GM18520 (cell line): ENCODE measurements around the gene NHS.
"Not testable (repeated sequence)": the region's sequence is repeated elsewhere in the genome, so short reads cannot be mapped to it uniquely, and the experiment has no call there.

Experiments used
- ATAC-seq: cut with Tn5 transposase; IDR thresholded peaks from one replicate; pipeline ENCODE4 v1.9.1; 2021; ENCODE audit not compliant: unreplicated experiment

Gene NHS

DNA sequence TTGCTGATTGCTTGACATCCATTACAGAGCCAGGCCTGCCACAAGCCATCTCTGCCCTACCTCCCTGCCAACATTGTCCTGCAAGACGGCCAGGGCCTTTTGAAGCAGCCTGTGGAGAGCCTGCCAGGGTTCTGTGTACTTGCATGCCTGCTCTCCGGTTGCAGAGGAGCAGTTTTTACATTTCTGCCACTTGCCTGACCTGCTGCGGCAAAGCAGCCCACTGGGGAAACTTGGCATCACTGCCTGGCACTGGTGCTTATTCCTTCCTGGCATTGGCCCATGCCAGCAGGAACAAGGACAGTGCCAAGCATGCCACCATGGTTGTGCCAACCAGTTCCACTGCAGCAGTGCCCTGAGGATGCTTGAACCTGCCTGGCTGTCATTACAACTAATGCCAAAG is 167.1 kb downstream of the NHS start:
- no peak for ATAC-seq

GRCh38 chrX:17544821-17545220 is 169.8 kb downstream of the NHS start:
- no peak for ATAC-seq

DNA sequence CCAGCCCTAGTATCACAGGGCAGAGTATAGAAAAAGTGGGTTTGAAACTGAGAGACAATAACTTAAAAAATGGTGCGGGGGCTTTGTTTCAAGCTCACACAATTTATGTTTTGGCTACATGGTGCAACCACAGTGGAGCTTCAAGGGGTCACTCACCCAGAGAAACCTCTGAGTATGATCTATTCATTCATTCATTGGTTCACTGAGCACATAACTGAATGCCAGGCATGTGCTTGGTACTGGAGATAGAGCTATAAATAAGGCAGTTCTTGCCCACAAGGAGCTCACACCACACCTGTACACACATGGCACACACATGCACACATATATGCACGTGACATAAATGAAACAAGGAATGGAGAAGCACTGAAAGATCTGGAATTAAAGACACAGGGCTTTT is 171.4 kb downstream of the NHS start:
- ATAC-seq: no peak

GRCh38 chrX:17547658-17548057 is 172.7 kb downstream of the NHS start:
- peak; percentile 82 for ATAC-seq

GRCh38 chrX:17549107-17549651 is 174.2 kb downstream of the NHS start:
- no peak for ATAC-seq

- ATAC-seq: no peak
Measured at GRCh38 chrX:17550011-17550410, 175.0 kb downstream of the NHS start.

GRCh38 chrX:17552044-17552650 is 177.1 kb downstream of the NHS start:
- no peak for ATAC-seq

DNA sequence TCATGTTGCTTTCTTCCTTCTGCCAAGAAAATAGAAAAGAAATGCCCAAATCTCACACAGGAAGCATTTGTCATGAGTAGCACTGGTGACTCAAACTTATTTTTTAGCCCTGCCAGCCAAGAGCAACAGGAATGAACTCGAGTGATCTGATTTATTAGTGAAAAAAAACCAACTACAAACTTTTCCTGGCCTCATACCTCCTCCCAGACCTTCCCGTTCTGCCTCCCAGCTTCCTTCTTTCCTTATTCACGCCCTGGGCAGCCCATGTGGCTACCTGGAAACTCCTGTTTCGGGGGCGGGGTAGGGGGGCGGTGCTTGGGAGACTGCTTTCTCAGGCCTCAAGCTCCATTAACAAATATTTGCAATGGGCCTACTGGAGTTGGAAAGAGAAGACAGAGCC is 178.5 kb downstream of the NHS start:
- no peak for ATAC-seq

DNA sequence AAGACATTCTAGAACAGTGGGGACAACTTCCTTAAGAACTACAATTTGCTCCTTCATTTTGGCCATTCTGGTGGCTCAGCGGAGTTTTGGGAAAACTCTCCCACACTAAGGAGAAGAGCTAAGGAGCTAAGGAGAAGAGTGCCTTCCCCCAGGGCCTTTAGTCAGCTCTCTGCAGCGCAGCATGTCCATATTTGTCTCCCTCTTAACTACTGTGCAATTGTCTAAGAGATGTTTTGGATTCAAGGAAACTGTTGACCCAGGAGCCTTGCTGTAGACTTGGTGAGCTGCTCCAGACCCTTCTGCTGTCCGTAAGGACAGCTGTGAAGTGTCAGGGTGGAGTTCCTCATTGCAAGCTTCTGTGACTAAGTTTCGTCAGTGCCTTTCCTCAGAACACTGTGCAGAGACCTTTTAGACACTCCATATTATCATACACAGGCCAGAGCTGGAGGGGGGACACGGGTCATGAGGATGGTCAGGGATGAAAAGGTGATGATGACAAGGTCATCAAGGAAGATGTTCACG is 179.0 kb downstream of the NHS start:
- ATAC-seq: no peak

DNA sequence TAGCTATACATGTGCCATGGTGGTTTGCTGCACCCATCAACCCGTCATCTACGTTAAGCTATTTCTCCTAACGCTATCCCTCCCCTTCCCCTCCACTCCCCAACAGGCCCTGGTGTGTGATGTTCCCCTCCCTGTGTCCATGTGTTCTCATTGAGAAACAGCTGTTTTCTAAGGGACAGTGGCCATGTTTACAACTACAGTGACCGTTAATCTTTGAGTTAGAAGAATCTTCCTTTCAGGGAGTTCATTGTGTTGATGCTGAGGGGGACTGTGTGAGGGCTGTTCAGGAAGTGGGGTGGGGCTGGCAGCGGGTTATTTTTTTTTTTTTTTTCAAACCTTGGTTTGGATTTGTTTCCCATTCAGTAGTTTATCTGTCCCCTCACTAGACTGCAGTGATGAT is 179.9 kb downstream of the NHS start:
- ATAC-seq: no peak

DNA sequence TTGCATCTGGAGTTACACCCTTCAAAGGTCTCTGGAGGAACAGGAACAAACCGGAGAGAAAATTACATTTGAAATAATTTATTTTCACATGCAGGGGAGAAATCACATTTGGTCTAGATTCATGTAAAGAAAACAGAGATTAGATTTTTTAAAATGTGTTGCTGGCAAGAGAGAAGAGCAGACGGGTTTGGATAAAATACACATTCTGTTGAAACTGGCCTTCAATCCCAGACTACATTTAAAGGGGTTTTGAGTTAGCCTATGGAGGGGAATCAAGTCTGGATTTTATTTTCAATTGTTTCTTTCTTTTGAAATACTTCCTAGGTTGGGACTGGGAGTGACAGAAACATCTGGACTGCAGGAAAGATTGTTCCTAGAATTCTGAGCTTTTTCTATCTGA is 180.8 kb downstream of the NHS start:
- no peak for ATAC-seq

- ATAC-seq: no peak
Measured at GRCh38 chrX:17559728-17560379, 184.9 kb downstream of the NHS start.

DNA sequence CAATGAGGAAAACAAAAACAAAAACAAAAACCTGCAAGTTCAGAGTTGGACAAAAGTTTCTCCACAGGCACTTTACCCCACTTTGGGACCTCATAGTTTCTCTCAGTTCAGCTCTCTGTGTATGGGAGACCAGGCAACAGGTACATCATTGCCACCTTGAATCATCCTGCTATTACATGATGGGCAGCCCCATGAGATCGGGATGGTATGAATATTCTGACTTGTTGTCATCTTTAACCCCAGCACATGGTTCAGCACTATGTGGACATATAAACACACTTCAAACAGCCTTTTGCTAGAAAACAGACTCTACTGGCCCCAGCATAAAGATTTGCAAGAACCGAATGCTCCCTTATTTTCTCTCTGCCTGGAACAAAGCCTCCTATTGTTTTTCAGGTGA is 185.4 kb downstream of the NHS start:
- ATAC-seq: no peak

DNA sequence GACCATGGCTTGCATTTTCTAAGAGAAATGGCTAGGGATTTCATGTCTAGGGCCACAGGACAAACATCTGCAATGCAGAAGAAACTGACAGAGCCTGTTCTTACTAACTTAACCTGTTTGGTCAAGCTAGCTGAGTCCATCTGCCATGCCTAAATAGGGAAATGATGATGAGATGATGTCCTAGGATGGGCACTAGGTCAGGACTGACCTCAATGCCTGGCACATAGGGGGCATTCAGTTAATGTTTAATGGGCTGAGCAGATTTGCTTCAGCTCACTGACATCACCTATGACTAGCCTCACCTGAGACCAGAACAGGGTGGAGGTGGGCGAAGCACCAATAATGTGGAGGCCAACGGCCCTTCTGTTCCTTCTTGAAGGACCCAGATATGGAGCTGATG is 188.1 kb downstream of the NHS start:
- no peak for ATAC-seq

DNA sequence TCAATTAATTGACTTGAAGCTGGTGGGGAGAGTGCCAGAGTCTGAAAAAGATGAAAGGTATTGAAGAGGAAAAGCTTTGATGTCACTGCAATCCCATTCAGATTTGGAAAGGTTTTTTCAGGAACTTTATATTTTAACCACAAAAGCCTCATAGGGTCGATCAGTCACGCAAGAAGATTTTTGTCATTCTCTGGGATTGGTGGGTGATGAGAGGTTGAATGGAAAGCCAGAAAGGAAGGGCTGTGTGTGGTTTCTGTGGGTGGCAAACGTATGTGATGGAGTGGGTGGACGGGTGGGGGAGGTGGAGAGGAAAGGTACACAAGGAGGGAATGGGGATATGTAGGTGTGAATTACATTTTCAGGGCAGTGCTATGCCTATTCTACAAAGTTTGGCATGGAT is 188.5 kb downstream of the NHS start:
- ATAC-seq: no peak

- no peak for ATAC-seq
Measured at GRCh38 chrX:17564689-17565409, 189.8 kb downstream of the NHS start.

GRCh38 chrX:17566740-17567139 is 191.7 kb downstream of the NHS start:
- no peak for ATAC-seq

DNA sequence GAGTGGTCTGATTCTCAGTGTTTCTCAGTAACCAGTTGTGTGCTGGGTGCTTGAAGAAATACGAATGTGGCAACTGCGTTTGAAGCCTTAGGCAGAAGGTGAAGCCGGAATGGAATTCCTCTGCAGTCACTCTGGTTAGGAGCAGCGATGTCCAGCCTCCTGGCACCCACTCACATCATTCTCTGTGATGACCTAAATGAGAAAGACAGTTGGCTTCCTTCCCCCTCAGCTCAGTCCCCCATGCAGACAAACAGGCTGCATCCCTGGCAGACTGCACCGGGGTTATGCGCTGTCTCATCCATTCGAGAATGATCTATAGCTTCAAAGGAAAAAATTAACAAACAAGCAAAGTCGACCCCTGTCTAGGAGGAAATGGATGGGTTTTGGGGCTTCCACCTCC is 192.2 kb downstream of the NHS start:
- ATAC-seq: no peak

- no peak for ATAC-seq
Measured at GRCh38 chrX:17567821-17568220, 192.8 kb downstream of the NHS start.

DNA sequence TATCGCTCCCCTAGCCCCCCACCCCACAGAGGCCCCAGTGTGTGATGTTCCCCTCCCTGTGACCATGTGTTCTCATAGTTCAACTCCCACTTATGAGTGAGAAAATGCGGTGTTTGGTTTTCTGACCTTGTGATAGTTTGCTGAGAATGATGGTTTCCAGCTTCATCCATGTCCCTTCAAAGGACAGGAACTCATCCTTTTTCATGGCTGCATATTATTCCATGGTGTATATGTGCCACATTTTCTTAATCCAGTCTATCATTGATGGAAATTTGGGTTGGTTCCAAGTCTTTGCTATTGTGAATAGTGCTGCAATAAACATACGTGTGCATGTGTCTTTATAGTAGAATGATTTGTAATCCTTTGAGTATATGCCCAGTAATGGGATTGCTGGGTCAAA is 193.8 kb downstream of the NHS start:
- not testable (repeated sequence) for ATAC-seq

GRCh38 chrX:17579026-17579425 is 204.0 kb downstream of the NHS start:
- ATAC-seq: no peak
